Activated CD4-positive, alpha-beta T cell treated with anti-CD3 and anti-CD28 coated beads for 1 hour (primary cell): ENCODE results near the gene RAB11B.
"Not testable (repeated sequence)": the region's sequence is repeated elsewhere in the genome, so short reads cannot be mapped to it uniquely, and the experiment has no call there.

Experiments
- DNase-seq: peaks from one replicate; pipeline ENCODE4 v3.0.0-alpha.2; 2020

RAB11B gene

GRCh38 chr19:8396563-8397203, 6.5 kb downstream of the RAB11B start:
- DNase-seq, result peak; percentile 42

- no peak for DNase-seq
Observed at GRCh38 chr19:8397271-8397670, 7.1 kb downstream of the RAB11B start.

DNA sequence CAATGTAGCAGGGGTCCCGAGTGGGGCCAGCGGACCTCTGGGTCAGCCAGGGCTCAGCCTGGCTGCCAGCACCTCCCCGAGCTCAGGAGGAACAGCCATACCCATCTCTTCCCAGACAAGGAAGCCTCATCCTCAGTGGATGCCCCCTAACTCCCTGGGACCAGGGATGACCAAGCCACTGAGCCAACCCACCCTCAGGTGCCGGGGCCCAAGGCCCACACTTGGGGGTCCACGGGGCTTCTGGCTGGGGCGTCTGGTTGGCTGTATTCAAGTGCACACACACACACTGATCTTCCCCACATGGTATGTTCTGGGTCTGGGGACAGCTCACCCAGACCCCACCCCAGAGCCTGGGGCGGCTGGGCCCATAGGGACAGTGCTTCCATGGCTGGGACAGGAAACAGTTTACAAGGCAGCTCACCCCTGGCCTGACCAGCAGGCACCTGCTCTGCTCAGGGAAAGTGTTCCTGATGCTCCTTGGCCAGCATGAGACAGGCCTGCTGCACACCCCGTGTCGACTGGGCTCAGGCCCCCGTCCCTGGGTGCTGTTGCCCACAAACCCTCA, 7.7 kb downstream of the RAB11B start:
- no peak for DNase-seq

- no peak for DNase-seq
Observed at GRCh38 chr19:8398311-8398771, 8.2 kb downstream of the RAB11B start.

- DNase-seq, result no peak
Observed at GRCh38 chr19:8399681-8400188, 9.6 kb downstream of the RAB11B start.

GRCh38 chr19:8401981-8402411, 11.8 kb downstream of the RAB11B start:
- DNase-seq, result no peak

DNA sequence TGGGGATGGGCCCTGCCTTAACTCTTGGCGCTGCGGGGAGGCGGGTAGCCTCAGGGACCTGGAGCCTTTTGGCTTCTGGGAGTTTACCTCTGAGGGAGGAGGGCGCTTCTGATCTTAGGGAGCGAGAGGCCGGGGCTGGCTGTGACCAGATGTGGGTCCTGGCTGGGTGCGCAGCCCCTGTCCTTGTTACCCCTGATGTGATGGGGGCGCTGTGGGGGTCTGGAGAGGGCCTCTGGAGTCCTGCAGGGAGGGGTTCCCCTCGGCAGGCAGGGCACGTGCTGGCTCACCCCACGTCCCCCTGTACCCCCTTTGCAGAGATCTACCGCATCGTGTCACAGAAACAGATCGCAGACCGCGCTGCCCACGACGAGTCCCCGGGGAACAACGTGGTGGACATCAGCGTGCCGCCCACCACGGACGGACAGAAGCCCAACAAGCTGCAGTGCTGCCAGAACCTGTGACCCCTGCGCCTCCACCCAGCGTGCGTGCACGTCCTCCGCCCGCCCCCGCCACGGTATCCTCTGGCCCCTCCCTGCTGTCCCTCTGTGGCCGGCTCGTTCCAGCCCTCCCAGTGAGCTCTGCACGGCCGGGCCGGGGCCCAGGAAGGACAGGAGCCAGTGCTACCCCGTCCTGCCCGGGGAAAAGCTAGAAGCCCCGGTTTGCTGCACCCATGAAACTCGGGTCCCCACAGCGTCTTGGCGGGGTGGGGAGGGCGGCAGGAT, 13.1 kb downstream of the RAB11B start:
- no peak for DNase-seq

- no peak for DNase-seq
Observed at GRCh38 chr19:8403820-8404109, 13.6 kb downstream of the RAB11B start.

DNA sequence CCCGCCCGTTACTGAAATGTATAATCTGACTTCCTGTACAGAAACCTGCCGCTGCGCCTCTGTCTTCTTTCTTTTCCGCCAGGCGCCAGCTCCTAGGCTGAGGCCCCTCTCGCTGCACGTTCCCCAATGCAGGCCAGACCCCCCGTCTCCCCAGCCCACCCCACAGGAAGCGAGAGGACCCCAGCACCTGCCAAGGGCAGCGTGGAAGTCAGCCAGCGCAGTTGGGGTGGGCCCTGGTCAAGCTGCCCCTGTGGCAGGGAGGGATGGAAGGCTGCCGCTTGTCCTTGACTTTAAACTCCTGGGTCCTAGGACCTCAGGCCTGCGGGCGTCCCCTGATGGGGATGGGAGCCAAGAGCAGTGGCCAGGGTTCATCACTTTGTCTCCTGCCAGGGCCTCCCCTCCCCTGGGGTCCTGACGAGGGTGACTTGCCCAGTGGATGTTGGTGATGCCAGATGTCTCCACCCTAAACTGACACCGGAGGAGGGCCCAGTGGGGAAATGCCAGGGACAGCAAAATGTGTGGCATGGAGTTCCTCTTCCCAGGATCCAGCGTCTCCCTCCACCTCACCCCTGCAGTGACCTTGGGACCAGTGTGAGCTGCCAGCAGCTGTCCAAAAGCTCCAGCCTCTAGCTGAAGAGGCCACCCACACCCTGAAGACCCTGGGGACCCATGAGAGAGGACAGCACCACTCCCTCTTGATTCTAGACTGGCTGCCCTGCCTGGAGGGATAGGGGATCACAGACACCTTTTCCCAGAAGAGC, 14.4 kb downstream of the RAB11B start:
- DNase-seq, result no peak

GRCh38 chr19:8410718-8411117, 20.6 kb downstream of the RAB11B start:
- not testable (repeated sequence) for DNase-seq

DNA sequence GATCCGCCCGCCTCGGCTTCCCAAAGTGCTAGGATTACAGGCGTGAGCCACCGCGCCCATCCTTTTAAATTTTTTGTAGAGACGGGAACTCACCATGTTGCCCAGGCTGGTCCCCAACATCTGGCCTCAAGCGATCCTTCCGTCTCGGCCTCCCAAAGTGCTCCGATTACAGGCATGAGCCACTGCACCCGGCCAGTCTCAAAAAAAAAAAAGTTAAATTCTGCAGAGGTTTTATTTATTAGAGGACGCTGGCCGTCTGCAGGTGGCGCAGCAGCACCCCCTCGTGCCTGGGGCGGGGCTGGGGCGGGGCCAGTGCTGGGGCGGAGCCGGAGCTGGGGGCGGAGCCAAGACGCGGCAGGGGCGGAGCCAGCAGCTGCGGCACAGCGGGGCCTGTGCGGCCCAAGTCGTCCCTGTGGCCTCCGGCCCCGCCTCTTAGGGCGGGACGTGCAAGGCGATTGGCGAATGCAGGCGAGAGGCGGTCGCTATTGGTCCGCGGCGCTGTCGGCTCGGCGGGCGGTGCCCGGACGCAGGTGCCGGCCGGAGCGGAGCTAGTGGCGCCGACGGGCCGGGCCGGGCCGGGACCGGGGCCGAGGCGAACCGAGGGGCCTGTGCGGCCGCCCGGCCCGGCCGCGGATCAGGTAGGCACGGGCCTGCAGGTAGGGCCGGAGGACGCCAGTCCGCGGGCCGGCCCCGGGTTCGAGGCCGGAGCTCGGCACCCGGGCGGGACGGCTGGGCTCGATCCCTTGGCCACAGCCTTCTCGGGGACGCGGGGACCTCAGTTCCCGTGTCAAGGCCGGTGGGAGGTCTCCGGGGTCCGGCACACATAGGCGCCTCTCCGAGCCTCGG, 22.8 kb downstream of the RAB11B start, which contains the start of gene MARCHF2:
Gene MARCHF2 (plus strand): TSS at position 523 of the 846 bp plus-strand sequence. CDS start 8,536 bp downstream, outside the sequence.
- DNase-seq, result peak; percentile 94

DNA sequence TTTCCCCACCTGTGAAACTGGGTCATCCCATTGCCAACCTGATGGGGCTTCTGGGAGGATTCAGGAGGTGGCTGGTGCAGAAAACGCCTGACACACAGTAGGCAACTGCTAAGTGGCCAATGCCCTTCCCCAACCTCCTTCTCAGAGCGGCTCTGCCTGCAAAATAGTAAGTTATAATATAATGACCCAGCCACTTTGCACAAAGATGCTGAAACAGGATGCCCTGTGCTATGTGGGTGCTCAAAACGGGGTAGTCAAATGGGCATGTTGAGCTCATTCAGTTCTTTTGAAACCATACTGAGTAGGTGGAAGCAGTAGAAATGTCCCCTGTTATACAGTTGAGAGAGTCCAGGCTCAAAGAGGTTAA, 23.5 kb downstream of the RAB11B start:
- no peak for DNase-seq

DNA sequence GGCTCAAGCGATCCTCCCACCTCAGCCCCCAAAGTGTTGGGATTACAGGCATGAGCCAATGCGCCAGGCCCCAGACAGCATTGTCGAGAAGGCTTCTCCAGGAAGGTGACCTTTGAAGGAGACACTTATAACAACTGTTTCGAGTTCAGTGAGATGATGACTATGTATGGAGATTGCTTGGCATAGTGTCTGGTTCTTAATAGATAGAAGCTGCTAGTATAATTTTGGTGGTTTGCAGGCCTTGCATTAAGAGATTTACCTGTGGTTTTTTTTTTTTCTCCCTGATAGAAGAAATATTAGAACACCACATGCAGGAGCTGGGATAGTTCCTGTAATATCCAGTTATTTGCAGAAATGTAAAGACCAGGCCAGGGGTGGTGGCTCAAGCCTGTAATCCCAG, 26.6 kb downstream of the RAB11B start:
- DNase-seq, result no peak

DNA sequence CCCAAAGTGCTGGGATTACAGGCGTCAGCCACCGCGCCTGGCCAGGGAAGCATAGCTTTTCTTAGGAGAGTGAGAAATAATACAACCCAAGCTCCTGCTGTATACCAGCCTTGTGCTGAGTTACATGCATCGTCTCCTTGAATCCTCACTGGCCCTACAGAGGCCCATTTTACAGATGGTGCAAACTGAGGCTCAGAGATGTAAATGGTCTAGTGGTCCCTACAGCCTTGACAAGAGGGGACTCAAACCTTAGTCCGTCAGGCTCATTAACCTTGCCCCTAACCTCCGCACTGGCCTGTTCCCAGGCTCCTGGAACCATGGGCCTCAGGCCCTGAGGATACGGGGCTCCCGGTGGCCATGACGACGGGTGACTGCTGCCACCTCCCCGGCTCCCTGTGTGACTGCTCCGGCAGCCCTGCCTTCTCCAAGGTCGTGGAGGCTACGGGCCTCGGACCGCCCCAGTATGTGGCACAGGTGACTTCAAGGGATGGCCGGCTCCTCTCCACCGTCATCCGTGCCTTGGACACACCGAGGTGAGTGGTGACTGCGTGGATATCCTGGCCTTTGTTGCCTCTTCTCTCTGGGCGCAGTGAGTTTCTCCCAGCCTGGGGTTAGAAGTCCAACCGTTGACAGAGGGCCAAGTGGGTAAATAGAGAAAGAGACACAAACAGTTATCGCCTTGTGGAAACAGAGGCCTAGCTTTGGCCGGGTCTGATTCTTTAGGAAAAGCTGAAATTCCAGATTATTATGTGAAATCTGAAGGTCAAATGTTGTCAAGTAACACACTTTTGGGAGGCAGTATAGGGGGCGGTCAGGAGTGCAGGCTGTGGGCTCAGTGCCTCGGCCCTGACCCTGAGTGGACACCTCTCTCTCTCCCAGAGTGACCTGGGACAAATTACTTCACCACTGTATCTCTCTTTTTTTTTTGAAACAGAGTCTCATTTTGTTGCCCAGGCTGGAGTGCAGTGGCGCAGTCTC, 31.6 kb downstream of the RAB11B start:
- no peak for DNase-seq

DNA sequence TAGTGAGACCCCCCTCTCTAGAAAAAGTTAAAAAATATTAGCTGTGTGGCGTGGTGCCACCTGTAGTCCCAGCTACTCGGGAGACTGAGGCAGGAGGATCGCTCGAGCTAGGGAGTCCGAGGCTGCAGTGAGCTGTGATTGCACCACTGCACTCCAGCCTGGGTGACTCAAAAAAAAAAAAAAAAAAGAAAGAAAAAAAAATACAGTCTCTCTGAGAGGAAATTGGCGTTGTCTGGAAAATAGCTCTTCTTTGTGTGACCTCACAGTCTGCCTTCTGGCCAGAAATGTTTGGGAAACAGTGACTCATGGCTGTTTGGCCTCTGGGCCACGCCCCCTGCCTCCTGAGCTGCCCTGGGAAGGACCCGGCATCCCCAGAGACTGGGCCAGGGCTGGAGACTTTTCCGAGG, 33.7 kb downstream of the RAB11B start:
- no peak for DNase-seq

DNA sequence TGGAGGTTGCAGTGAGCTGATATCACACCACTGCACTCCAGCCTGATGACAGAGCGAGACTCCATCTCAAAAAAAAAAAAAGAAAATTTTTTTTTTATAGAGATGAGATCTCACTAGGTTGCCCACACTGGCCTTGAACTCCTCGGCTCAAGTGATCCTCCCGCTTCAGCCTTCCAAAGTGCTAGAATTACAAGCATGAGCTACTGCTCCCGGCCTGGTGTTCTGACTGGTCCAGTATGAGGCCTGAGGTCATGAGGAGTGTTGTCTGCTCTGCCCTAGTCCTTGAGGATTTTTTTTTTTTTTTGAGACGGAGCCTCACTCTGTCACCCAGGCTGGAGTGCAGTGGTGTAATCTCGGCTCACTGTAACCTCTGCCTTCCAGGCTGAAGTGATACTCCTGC, 35.2 kb downstream of the RAB11B start:
- DNase-seq, result not testable (repeated sequence)

GRCh38 chr19:8426283-8426682, 36.1 kb downstream of the RAB11B start:
- DNase-seq, result no peak

- no peak for DNase-seq
Observed at GRCh38 chr19:8429044-8429443, 38.9 kb downstream of the RAB11B start.

DNA sequence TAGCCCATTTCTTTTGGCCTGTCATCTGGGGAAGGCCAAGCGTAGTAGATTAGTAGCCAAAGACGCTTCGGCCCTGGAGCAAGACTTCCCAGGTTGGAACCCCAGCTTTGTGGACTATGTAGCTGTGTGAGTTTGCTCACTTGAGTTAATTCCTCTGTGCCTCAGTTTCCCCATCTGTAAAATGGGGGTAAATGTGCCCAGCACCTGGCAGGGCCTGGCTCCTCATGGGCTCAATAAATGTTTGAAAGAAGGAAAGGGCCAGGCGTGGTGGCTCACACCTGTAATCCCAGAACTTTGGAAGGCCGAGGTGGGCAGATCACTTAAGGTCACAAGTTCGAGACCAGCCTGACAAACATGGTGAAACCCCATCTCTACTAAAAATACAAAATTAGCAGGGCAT, 39.7 kb downstream of the RAB11B start:
- no peak for DNase-seq

- DNase-seq, result no peak
Observed at GRCh38 chr19:8430650-8431049, 40.5 kb downstream of the RAB11B start.

- no peak for DNase-seq
Observed at GRCh38 chr19:8438236-8438635, 48.1 kb downstream of the RAB11B start.
